Kidney (tissue), 14 donors: ENCODE data around the gene VKORC1. TPM values are rescaled to one million over a fixed set of nuclear protein-coding genes. Genes with fewer than 3 reads are reported as not detected.

ENCODE experiments used
- DNase-seq, 5 donors: peaks; one replicate each; pipeline ENCODE4 v3.0.0-alpha.2; 2013 to 2020
- FAIRE-seq: peaks from 2 replicates; lab custom pipeline; 2012; peaks lifted over from hg19 to GRCh38; lab: Jason Lieb, UNC
- H3K27ac ChIP-seq, 2 donors: one replicate each; pipeline ENCODE4 v1.7.0; 2013; ENCODE audit warnings: low read depth in 2 of 2, low read length in 2 of 2, inconsistent platforms in 1 of 2
- H3K27me3 ChIP-seq: one replicate; pipeline ENCODE4 v1.7.1; 2013; ENCODE audit warnings: low read length, inconsistent platforms; ENCODE audit not compliant: control insufficient read depth, insufficient read depth
- H3K36me3 ChIP-seq, 3 donors: one replicate each; pipeline versions ENCODE4 v1.7.0 to v1.7.1; 2013; ENCODE audit warnings: low read length in 3 of 3, control low read depth in 1 of 3, inconsistent platforms in 1 of 3; ENCODE audit not compliant: insufficient read depth in 3 of 3, control insufficient read depth in 2 of 3
- H3K4me1 ChIP-seq, 3 donors: one replicate each; pipeline versions ENCODE4 v1.7.0 to v1.7.1; 2013; ENCODE audit warnings: low read length in 3 of 3, inconsistent platforms in 1 of 3, low read depth in 1 of 3; ENCODE audit not compliant: control insufficient read depth in 2 of 3, insufficient read depth in 2 of 3
- H3K4me3 ChIP-seq, 3 donors: one replicate each; pipeline versions ENCODE4 v1.7.0 to v1.8.1; 2013; ENCODE audit warnings: low read length in 3 of 3, control low read depth in 1 of 3, inconsistent platforms in 1 of 3
- H3K9ac ChIP-seq, 3 donors: one replicate each; pipeline versions ENCODE4 v1.7.0 to v1.7.1; 2013; ENCODE audit warnings: low read length in 3 of 3, control low read depth in 1 of 3, inconsistent platforms in 1 of 3
- H3K9me3 ChIP-seq, 3 donors: one replicate each; pipeline versions ENCODE4 v1.7.0 to v1.7.1; 2013; ENCODE audit warnings: low read length in 3 of 3, control low read depth in 1 of 3, inconsistent platforms in 1 of 3; ENCODE audit not compliant: control insufficient read depth in 2 of 3, insufficient read depth in 1 of 3
- CTCF ChIP-seq: IDR thresholded peaks from 3 replicates; pipeline ENCODE4 v1.5.1; 2012; ENCODE audit warnings: mild to moderate bottlenecking, moderate library complexity, borderline replicate concordance; ENCODE audit not compliant: insufficient read depth; ENCODE audit errors: extremely low read depth
- intact Hi-C: fragments of 100-400 bp; cut with DNase I; formaldehyde crosslinking; loops from one replicate; pipeline ENCODE4 v1.11.1; 2022
- polyA plus RNA-seq: library from polyadenylated mRNA; stranded (reverse); fragments of 350-450 nt; fragmentation: Illumina TruSeq; extraction: RNeasy Lipid Tissue Mini Kit (QIAGEN cat#74804); gene quantifications from one replicate; pipeline ENCODE4 v1.2.3, GENCODE V29; 2014; ENCODE audit warnings: low read depth, low replicate concordance; ENCODE audit not compliant: insufficient read depth
- total RNA-seq: library from RNA; stranded (reverse); fragmentation: NEBNext Ultra II Directional; extraction: Animal tissue kit (Norgen Biotek cat#: 25700); gene quantifications from one replicate; pipeline ENCODE4 v1.2.1, GENCODE V29; 2021
- donor health status: control.
- donor health status: control.
- donor health status: control.
- donor health status: control.
- donor health status: control.
- donor health status: DM: yes; HTN: yes; CAD: no.
- donor health status: Normal renal cell carcinoma (clear cell type).

Gene VKORC1
- total and polyA plus RNA-seq, 2 donors from 2014 or later: 84.7 to 209 TPM

- Histone ChIP-seq H3K27ac (no peak overlapping the region), H3K27me3 (no peaks in the 10 kb centered on the region), H3K4me3 (no peak overlapping the region), H3K9me3 (no peaks in the 10 kb centered on the region), H3K9ac (no peak overlapping the region), H3K4me1 (peaks cover 0 to 10% (median 0%) of the 10 kb centered on the region in 3 donors), H3K36me3 (peaks cover 0 to 3% (median 2%) of the 10 kb centered on the region in 3 donors)
- intact Hi-C loops: no loop called here
- FAIRE-seq (no peak), DNase-seq (no peak)
- no peak for TF ChIP-seq CTCF
Observed at GRCh38 chr16:31067342-31067741, 27.3 kb downstream of the VKORC1 start.

GRCh38 chr16:31064882-31065461 lies 29.6 kb downstream of the VKORC1 start:
- Histone ChIP-seq H3K9me3 (no peaks in the 10 kb centered on the region), H3K36me3 (peaks cover 0 to 4% (median 3%) of the 10 kb centered on the region in 3 donors), H3K9ac (no peak overlapping the region), H3K27ac (no peak overlapping the region), H3K4me1 (peaks cover 0 to 2% (median 0%) of the 10 kb centered on the region in 3 donors), H3K27me3 (no peaks in the 10 kb centered on the region), H3K4me3 (no peak overlapping the region)
- FAIRE-seq (no peak), DNase-seq (no peak)
- intact Hi-C loops: no loop called here
- no peak for TF ChIP-seq CTCF

GRCh38 chr16:31063843-31064611 lies 30.6 kb downstream of the VKORC1 start:
- Histone ChIP-seq H3K36me3 (peaks cover 0 to 4% (median 3%) of the 10 kb centered on the region in 3 donors), H3K27ac (no peak overlapping the region), H3K27me3 (no peaks in the 10 kb centered on the region), H3K9me3 (no peaks in the 10 kb centered on the region), H3K9ac (no peak overlapping the region), H3K4me3 (no peak overlapping the region), H3K4me1 (peaks cover 0 to 2% (median 0%) of the 10 kb centered on the region in 3 donors)
- intact Hi-C loops: no loop called here
- FAIRE-seq (no peak), DNase-seq (peak in 1 of 5 donors; percentile 74)
- TF ChIP-seq CTCF: no peak
